ENCODE data around the gene PPP2R2C. TPM values are rescaled to one million over a fixed set of nuclear protein-coding genes. Genes with fewer than 3 reads are reported as not detected.

The PPP2R2C gene
- total RNA-seq, 1 donor = under 0.01 TPM

- Histone ChIP-seq H3K27ac (ENCODE audit: low read depth, low read length) (no peak overlapping the region), H3K4me2 (ENCODE audit: insufficient read depth, low read length) (no peak overlapping the region), H3K36me3 (ENCODE audit: insufficient read depth, low read length) (no peaks in the 10 kb centered on the region), H4K20me1 (ENCODE audit: insufficient read depth, low read length) (no peaks in the 10 kb centered on the region), H3K4me3 (ENCODE audit: insufficient read depth, low read length) (no peak overlapping the region), H3K4me1 (ENCODE audit: insufficient read depth, low read length) (no peaks in the 10 kb centered on the region), H3K27me3 (ENCODE audit: insufficient read depth, low read length) (peaks cover 6% of the 10 kb centered on the region), H3K79me2 (ENCODE audit: insufficient read depth, low read length) (no peaks in the 10 kb centered on the region), H2AFZ (ENCODE audit: low read length) (no peak overlapping the region), H3K9me3 (ENCODE audit: low read depth, low read length) (no peaks in the 10 kb centered on the region)
- no peak for DNase-seq (ENCODE audit: insufficient read length, low spot score, missing footprints)
- TF ChIP-seq, protein P1, sequence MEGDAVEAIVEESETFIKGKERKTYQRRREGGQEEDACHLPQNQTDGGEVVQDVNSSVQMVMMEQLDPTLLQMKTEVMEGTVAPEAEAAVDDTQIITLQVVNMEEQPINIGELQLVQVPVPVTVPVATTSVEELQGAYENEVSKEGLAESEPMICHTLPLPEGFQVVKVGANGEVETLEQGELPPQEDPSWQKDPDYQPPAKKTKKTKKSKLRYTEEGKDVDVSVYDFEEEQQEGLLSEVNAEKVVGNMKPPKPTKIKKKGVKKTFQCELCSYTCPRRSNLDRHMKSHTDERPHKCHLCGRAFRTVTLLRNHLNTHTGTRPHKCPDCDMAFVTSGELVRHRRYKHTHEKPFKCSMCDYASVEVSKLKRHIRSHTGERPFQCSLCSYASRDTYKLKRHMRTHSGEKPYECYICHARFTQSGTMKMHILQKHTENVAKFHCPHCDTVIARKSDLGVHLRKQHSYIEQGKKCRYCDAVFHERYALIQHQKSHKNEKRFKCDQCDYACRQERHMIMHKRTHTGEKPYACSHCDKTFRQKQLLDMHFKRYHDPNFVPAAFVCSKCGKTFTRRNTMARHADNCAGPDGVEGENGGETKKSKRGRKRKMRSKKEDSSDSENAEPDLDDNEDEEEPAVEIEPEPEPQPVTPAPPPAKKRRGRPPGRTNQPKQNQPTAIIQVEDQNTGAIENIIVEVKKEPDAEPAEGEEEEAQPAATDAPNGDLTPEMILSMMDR (IDR thresholded peaks at IDR 0.05; ENCODE audit: extremely low read depth, low read depth, low read length) = no peak
Measured at GRCh38 chr4:6453688-6453990, 18.8 kb downstream of the PPP2R2C start.

DNA sequence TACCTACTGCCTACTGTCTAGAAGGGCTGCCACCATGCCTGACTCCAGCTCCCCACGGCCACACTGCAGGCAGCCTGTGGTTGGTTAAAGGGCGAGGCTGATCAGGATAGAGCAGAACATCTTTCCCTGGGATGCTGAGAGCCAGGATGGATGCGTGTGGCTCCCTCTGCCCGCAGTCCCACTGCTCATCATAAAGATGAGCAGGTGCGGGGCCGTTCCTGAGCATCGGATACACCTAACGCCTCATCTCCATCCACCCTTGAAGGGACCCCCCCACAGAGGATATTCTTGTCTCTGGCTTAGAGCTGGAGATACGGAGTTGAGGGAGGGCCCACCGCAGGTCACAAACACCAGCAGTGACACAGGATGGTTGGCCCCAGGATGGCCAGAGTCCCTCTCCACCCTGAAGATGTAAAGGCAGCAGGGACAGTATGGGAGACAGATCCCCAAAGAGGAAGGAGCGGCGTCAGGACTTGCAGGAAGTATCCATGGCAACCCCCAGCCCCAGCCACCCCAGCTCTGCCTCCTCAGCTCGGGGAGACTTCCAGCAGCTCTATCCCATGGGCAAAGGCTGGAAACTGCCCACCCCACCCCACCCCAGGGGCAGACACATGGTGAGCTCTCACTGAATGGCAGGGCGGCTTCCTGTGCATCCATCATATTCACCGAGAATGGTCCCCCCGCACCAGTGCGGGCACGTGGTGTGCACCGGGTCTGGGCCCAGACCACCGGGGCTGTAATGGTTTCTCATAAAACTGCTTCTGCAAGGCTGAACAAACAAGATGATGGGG lies 19.3 kb downstream of the PPP2R2C start:
- TF ChIP-seq, protein P1 (IDR thresholded peaks at IDR 0.05; ENCODE audit: extremely low read depth, low read depth, low read length) = no peak

DNA sequence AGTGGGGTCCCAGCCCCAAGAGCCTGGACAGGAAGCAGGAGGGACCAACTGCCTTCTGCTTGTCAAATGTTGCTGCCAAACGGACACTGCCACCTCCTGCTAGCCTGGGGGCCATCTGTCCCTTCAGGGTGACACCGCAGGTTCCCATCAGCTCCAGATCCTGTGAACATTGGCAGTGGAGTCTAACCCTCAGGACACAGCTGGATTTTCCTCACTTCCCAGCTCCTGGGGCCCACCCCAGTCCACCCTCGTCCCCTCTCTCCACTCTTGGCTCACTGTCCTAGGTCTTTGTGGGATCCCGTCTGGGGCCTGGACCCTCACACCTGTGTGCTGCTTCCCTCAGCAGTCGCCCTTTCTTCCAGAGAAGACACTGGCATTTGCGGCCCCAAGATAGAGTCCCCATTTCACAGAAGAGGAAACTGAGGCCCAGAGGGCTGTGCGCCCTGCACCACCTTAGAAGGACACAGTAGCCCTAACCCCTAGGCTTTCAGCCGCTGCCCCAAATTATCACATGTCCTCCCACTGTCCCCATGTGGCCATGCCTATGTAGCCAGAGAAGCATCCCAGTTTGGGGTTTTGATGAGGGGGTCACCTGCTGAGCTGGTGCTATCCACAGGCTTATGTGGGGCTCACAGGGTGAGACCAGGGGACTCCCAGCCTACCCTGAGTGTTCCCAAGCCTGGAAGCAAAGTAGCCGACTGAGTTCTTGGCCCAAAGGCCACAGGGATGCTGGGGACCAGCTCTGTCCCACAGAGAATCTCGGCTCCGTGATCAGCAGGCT lies 20.1 kb downstream of the PPP2R2C start:
- Histone ChIP-seq H2AFZ (ENCODE audit: low read length) (no peak overlapping the region), H3K4me3 (ENCODE audit: insufficient read depth, low read length) (no peak overlapping the region), H3K4me2 (ENCODE audit: insufficient read depth, low read length) (no peak overlapping the region), H4K20me1 (ENCODE audit: insufficient read depth, low read length) (no peaks in the 10 kb centered on the region), H3K27me3 (ENCODE audit: insufficient read depth, low read length) (peaks cover 6% of the 10 kb centered on the region), H3K27ac (ENCODE audit: low read depth, low read length) (no peak overlapping the region), H3K79me2 (ENCODE audit: insufficient read depth, low read length) (no peaks in the 10 kb centered on the region), H3K4me1 (ENCODE audit: insufficient read depth, low read length) (no peaks in the 10 kb centered on the region), H3K36me3 (ENCODE audit: insufficient read depth, low read length) (no peaks in the 10 kb centered on the region), H3K9me3 (ENCODE audit: low read depth, low read length) (no peaks in the 10 kb centered on the region)
- TF ChIP-seq, protein P1 (IDR thresholded peaks at IDR 0.05; ENCODE audit: extremely low read depth, low read depth, low read length) = no peak
- peak; percentile 85 for DNase-seq (ENCODE audit: insufficient read length, low spot score, missing footprints)

More for the DNA sequence above, 19.3 kb downstream of the PPP2R2C start:
- Histone ChIP-seq H3K36me3 (ENCODE audit: insufficient read depth, low read length) (no peaks in the 10 kb centered on the region), H3K27ac (ENCODE audit: low read depth, low read length) (no peak overlapping the region), H3K79me2 (ENCODE audit: insufficient read depth, low read length) (no peaks in the 10 kb centered on the region), H3K4me1 (ENCODE audit: insufficient read depth, low read length) (no peaks in the 10 kb centered on the region), H3K9me3 (ENCODE audit: low read depth, low read length) (no peaks in the 10 kb centered on the region), H4K20me1 (ENCODE audit: insufficient read depth, low read length) (no peaks in the 10 kb centered on the region), H2AFZ (ENCODE audit: low read length) (no peak overlapping the region), H3K27me3 (ENCODE audit: insufficient read depth, low read length) (peaks cover 6% of the 10 kb centered on the region), H3K4me2 (ENCODE audit: insufficient read depth, low read length) (no peak overlapping the region), H3K4me3 (ENCODE audit: insufficient read depth, low read length) (no peak overlapping the region)
- DNase-seq (ENCODE audit: insufficient read length, low spot score, missing footprints) = peak; percentile 45

- Histone ChIP-seq H3K4me3 (ENCODE audit: insufficient read depth, low read length) (no peak overlapping the region), H3K36me3 (ENCODE audit: insufficient read depth, low read length) (no peaks in the 10 kb centered on the region)
- TF ChIP-seq, protein P1 (IDR thresholded peaks at IDR 0.05; ENCODE audit: extremely low read depth, low read depth, low read length) = no peak
Measured at GRCh38 chr4:6451309-6451708, 21.1 kb downstream of the PPP2R2C start.

More at GRCh38 chr4:6451309-6451708, 21.1 kb downstream of the PPP2R2C start:
- Histone ChIP-seq H2AFZ (ENCODE audit: low read length) (no peak overlapping the region), H4K20me1 (ENCODE audit: insufficient read depth, low read length) (no peaks in the 10 kb centered on the region), H3K4me2 (ENCODE audit: insufficient read depth, low read length) (no peak overlapping the region), H3K27me3 (ENCODE audit: insufficient read depth, low read length) (peaks cover 9% of the 10 kb centered on the region), H3K79me2 (ENCODE audit: insufficient read depth, low read length) (no peaks in the 10 kb centered on the region), H3K4me1 (ENCODE audit: insufficient read depth, low read length) (no peaks in the 10 kb centered on the region), H3K9me3 (ENCODE audit: low read depth, low read length) (no peaks in the 10 kb centered on the region), H3K27ac (ENCODE audit: low read depth, low read length) (no peak overlapping the region)
- DNase-seq (ENCODE audit: insufficient read length, low spot score, missing footprints) = peak; percentile 21

Data from osteoblast (primary cell).